Heart left ventricle (tissue), 13 donors: ENCODE measurements around the gene TNFAIP3.

Experiments used
- POLR2A ChIP-seq, 2 donors: fragments of 450-650 bp; IDR thresholded peaks; one replicate each; pipeline ENCODE4 v1.6.1; 2017; ENCODE audit warnings: antibody characterized with exemption in 2 of 2, mild to moderate bottlenecking in 2 of 2, moderate library complexity in 2 of 2
- TF ChIP-seq, protein P1 (sequence below), 12 donors: fragments of 200-600 bp; sonication (generic) in 4 of 12; IDR thresholded peaks; one replicate each; pipeline versions ENCODE4 v1.5.0 to v1.8.0; 2018 to 2022; ENCODE audit warnings: antibody characterized with exemption in 12 of 12, mild to moderate bottlenecking in 5 of 12
- donor health status: ischemic (EF 13 %, LVEDD 7.1; RV severe dilation, severe dysfunction).
- donor health status: DM: no; HTN: yes; CAD: no.
- donor health status: DM: no; HTN: no; CAD: no.
- donor health status: ischemic (EF 25% LVEDD 6.9; RV normal size, moderate dysfunction).
- donor health status: ischemic (EF 25% LVEDD 5.7; RV mildly dilated, moderate dysfunction).
- donor health status: ischemic (EF 35%, LVEDD 5.7; RV mildly dilated, moderate dysfunction).
- donor health status: nonischemic (EF 11% LVEDD 7.7; RV severe dilation, severe dysfunction).
- donor health status: DM: yes; HTN: yes; CAD: no.
- donor health status: PGD.
- donor health status: ischemic (EF 29% LVEDD 5.4; RV normal size, mild dysfunction).
- donor health status: nonischemic (EF 23%, LVEDD 6.1; RV moderate dilation, normal function).

DNA sequence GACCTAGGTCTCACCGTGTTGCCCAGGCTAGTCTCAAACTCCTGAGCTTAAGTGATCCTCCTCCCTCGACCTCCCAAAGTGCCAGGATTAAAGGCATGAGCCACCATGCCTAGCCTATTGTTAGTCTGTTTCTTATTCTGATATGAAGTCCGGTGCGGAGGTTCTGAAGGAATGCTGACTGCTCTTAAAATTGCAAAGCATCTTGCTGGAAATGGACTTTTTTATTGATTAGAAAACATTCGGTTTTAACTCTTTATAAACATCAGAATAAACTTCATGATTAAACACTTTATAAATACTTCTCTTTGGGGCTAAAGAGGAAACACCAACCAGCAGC lies 3.2 kb downstream of the TNFAIP3 start:
- TF ChIP-seq, protein P1, sequence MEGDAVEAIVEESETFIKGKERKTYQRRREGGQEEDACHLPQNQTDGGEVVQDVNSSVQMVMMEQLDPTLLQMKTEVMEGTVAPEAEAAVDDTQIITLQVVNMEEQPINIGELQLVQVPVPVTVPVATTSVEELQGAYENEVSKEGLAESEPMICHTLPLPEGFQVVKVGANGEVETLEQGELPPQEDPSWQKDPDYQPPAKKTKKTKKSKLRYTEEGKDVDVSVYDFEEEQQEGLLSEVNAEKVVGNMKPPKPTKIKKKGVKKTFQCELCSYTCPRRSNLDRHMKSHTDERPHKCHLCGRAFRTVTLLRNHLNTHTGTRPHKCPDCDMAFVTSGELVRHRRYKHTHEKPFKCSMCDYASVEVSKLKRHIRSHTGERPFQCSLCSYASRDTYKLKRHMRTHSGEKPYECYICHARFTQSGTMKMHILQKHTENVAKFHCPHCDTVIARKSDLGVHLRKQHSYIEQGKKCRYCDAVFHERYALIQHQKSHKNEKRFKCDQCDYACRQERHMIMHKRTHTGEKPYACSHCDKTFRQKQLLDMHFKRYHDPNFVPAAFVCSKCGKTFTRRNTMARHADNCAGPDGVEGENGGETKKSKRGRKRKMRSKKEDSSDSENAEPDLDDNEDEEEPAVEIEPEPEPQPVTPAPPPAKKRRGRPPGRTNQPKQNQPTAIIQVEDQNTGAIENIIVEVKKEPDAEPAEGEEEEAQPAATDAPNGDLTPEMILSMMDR (IDR thresholded peaks at IDR 0.05), result no peak
- no peak for TF ChIP-seq POLR2A (IDR thresholded peaks at IDR 0.05)
